HT1080 (cell line): ENCODE results near the gene HAUS5. TPM values are rescaled to one million over a fixed set of nuclear protein-coding genes. Genes with fewer than 3 reads are reported as not detected.
A peak's percentile ranks its signal among the peaks of the same experiment; 100 is the strongest.

Experiments
- DNase-seq: peaks from one replicate; pipeline ENCODE4 v3.0.0-alpha.2; 2015; ENCODE audit warnings: low read depth
- total RNA-seq: library from RNA; depleted of rRNA; stranded (reverse); fragments of >200 nt; shearing (Covaris generic); gene quantifications from 2 replicates; pipeline ENCODE4 v1.2.3, GENCODE V29; 2014; rRNA removed

Gene HAUS5
- total RNA-seq, 1 experiment from 2014 or later = 21.1 TPM

DNA sequence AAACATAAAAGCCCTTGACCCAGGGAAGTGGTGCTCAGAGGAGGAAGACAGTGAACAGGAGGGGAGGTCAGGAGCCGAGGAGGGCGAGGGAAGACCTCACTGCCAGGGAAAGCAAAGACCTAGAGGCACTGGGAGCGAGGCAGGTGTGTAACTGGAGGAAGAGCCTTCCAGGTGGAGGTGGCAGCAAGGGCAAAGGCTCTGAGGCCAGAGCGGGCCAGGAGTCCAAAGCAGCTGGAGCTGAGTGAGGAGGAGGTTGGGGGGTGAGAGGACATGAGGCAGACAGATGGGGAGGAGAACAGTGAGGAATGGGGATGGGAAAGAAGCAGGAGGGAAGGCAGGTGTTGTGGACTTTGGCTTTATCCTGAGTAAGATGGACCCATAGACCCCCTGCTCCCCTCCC lies 57.4 kb downstream of the HAUS5 start:
- DNase-seq = no peak

DNA sequence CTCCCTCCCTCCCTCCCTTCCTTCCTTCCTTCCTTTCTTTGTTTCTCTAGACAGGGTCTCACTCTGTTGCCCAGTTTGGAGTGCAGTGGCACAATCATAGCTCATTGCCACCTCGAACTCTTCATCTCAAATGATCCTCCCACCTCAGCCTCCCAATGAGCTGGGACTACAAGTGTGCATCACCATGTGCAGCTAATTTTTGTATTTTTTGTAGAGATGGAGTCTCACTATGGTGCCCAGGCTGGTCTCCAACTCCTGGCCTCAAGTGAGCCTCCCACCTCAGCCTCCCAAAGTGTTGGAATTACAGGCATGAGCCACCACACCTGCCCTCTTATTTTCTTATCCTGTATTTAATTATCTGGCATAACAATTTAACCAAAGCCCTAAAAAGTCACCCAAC lies 58.2 kb downstream of the HAUS5 start:
- no peak for DNase-seq

DNA sequence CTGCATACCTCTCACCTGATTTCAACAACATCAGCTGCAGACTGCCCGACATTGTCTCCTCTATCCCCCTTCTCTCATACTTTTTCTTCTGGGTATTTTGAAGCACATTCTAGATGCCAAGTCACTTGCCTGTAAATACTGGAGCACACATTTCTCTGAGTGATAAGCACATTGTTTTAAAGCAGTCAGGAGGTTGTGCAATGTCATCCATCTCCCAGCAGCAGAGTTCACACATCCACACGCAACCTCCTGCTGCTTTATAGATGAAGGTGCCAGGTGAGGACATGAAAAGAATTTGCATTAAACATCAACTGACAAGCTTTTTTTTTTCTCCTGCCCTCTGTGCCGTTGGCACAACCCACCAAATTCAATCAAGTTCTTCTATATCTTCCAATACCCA lies 59.3 kb downstream of the HAUS5 start:
- DNase-seq = no peak

DNA sequence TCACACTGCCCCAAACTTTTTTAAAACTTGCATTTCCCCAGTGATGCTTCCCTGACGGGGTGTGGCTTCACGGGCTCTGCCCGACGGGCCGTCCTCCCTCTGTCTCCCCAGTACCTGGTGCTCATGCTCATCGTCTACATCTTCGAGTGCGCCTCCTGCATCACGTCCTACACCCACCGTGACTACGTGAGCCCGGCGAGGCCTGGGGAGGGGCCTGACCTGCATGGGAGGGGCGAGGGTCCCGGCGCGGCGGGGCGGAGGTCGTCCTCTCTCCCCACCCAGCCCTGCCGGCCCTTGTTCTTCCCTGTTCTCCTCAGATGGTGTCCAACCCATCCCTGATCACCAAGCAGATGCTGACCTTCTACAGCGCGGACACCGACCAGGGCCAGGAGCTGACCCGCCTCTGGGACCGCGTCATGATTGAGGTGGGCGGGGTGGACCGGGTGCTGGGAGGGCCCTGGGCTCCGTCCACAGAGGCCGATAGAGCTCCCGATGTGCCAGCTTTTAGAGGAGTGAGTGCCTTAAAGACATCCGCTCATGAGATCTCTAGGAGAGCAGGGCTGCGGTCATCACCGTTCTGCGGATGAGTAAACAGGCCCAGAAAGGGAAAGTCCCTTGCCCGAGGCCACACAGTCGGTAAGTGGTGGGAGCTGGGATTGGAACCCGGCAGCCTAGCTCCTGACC lies 60.7 kb downstream of the HAUS5 start:
- peak; percentile 56 for DNase-seq

Other genes starting within 250 kb of the HAUS5 start
- not detected in 2 replicates for gene GPR42, start 241.7 kb upstream of the HAUS5 start, total RNA-seq
- not detected in 2 replicates for gene FFAR2, start 164.5 kb upstream of the HAUS5 start, total RNA-seq
- not detected in 2 replicates for gene KRTDAP, start 122.3 kb upstream of the HAUS5 start, total RNA-seq
- gene DMKN, start 99.1 kb upstream of the HAUS5 start, total RNA-seq = 34.4 and 53.0 TPM in 2 replicates
- gene SBSN, start 84.4 kb upstream of the HAUS5 start, total RNA-seq = 3.0 and 14.9 TPM in 2 replicates
- gene GAPDHS, start 79.3 kb upstream of the HAUS5 start, total RNA-seq = not detected in 2 replicates
- 162 and 178 TPM in 2 replicates for gene TMEM147, start 67.1 kb upstream of the HAUS5 start, total RNA-seq
- not detected in 2 replicates for gene ATP4A, start 49.1 kb upstream of the HAUS5 start, total RNA-seq
- not detected in 2 replicates for gene PMIS2, start 26.6 kb upstream of the HAUS5 start, total RNA-seq
- 71.9 and 93.9 TPM in 2 replicates for gene RBM42, start 16.3 kb downstream of the HAUS5 start, total RNA-seq
- gene ETV2, start 29.0 kb downstream of the HAUS5 start, total RNA-seq = 0.50 and 2.5 TPM in 2 replicates
- 551 and 688 TPM in 2 replicates for gene COX6B1, start 35.6 kb downstream of the HAUS5 start, total RNA-seq
- gene UPK1A, start 53.8 kb downstream of the HAUS5 start, total RNA-seq = not detected in 2 replicates
- not detected in 2 replicates for gene ZBTB32, start 91.8 kb downstream of the HAUS5 start, total RNA-seq
- gene KMT2B, start 105.3 kb downstream of the HAUS5 start, total RNA-seq = 7.7 and 10.9 TPM in 2 replicates
- 2.9 and 11.1 TPM in 2 replicates for gene IGFLR1, start 129.7 kb downstream of the HAUS5 start, total RNA-seq
- 8.4 and 13.3 TPM in 2 replicates for gene U2AF1L4, start 132.7 kb downstream of the HAUS5 start, total RNA-seq
- gene PSENEN, start 132.9 kb downstream of the HAUS5 start, total RNA-seq = 48.5 and 50.6 TPM in 2 replicates
- gene LIN37, start 135.8 kb downstream of the HAUS5 start, total RNA-seq = 4.5 and 5.4 TPM in 2 replicates
- 0.17 TPM in 1 of 2 replicates, not detected in the other for gene HSPB6, start 144.3 kb downstream of the HAUS5 start, total RNA-seq
- 8.6 and 10.8 TPM in 2 replicates for gene PROSER3, start 145.4 kb downstream of the HAUS5 start, total RNA-seq
- gene ARHGAP33, start 162.8 kb downstream of the HAUS5 start, total RNA-seq = 1.3 and 1.8 TPM in 2 replicates
- not detected in 2 replicates for gene PRODH2, start 200.1 kb downstream of the HAUS5 start, total RNA-seq
- not detected in 2 replicates for gene NPHS1, start 239.8 kb downstream of the HAUS5 start, total RNA-seq
- not detected in 2 replicates for gene KIRREL2, start 244.2 kb downstream of the HAUS5 start, total RNA-seq